ENCODE data around the gene PNKD. TPM values are rescaled to one million over a fixed set of nuclear protein-coding genes. Genes with fewer than 3 reads are reported as not detected.
"Not testable (repeated sequence)": the region's sequence is repeated elsewhere in the genome, so short reads cannot be mapped to it uniquely, and the experiment has no call there.

PNKD gene
- total RNA-seq, 1 donor from 2014 or later: 53.3 TPM

DNA sequence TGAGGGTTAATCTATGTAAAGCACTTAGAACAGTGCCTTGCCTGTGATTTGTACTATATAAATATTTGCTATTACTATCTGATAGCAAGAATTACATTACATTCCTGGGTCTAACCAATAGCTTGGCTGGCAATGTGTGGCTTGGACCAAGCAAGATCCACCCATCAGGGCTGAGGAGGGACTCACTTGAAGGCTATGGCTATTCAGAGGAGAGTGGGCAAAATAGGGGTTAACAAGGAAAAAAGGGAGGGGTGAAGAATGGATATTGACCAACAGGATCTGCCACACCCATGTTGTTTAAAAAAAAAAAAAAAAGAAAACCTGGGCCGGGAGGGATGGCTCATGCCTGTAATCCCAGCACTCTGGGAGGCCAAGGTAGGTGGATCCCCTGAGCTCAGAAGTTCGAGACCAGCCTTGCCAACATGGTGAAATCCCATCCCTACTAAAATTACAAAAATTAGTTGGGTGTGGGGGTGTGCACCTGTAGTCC lies 42.0 kb downstream of the PNKD start:
- DNase-seq (ENCODE audit: low read depth): no peak
- TF ChIP-seq, protein P1, sequence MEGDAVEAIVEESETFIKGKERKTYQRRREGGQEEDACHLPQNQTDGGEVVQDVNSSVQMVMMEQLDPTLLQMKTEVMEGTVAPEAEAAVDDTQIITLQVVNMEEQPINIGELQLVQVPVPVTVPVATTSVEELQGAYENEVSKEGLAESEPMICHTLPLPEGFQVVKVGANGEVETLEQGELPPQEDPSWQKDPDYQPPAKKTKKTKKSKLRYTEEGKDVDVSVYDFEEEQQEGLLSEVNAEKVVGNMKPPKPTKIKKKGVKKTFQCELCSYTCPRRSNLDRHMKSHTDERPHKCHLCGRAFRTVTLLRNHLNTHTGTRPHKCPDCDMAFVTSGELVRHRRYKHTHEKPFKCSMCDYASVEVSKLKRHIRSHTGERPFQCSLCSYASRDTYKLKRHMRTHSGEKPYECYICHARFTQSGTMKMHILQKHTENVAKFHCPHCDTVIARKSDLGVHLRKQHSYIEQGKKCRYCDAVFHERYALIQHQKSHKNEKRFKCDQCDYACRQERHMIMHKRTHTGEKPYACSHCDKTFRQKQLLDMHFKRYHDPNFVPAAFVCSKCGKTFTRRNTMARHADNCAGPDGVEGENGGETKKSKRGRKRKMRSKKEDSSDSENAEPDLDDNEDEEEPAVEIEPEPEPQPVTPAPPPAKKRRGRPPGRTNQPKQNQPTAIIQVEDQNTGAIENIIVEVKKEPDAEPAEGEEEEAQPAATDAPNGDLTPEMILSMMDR (conservative IDR thresholded peaks at IDR 0.05; ENCODE audit: low read depth, low read length): no peak
- H3K4me3 ChIP-seq (ENCODE audit: low read depth, low read length): no peak overlapping the region

DNA sequence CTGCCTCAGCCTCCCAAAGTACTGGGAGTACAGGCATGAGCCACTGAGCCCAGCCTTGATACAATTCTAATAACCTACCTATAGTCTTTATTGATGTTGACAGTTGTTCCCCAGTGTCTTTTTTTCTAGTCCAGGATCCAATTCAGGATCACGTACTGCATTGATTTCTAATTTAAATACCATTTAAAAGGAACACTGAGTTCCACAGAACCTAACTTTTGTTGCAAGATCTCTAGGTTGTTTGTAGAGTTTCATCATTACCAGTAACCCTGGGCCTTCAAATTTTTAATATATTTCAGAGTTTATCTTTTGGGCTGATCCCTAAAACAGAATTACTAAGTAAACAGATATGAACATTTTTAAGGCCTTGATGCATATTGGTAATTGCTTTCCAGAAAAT lies 43.0 kb downstream of the PNKD start:
- no peak for DNase-seq (ENCODE audit: low read depth)
- H3K4me3 ChIP-seq (ENCODE audit: low read depth, low read length): no peak overlapping the region
- TF ChIP-seq, protein P1 (conservative IDR thresholded peaks at IDR 0.05; ENCODE audit: low read depth, low read length): no peak

DNA sequence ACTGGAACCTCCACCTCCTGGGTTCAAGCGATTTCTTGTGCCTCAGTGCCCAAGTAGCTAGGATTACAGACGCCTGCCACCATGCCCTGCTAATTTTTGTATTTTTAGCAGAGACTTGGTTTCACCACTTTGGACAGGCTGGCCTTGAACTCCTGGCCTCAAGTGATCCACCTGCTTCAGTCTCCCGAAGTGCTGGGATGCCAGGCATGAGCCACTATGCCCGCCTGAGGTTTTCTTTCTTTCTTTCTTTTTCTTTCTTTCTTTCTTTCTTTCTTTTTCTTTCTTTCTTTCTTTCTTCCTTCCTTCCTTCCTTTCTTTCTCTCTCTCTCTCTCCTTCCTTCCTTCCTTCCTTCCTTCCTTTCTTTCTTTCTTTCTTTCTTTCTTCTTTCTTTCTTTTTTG lies 44.4 kb downstream of the PNKD start:
- not testable (repeated sequence) for DNase-seq (ENCODE audit: low read depth); H3K4me3 ChIP-seq (ENCODE audit: low read depth, low read length)

DNA sequence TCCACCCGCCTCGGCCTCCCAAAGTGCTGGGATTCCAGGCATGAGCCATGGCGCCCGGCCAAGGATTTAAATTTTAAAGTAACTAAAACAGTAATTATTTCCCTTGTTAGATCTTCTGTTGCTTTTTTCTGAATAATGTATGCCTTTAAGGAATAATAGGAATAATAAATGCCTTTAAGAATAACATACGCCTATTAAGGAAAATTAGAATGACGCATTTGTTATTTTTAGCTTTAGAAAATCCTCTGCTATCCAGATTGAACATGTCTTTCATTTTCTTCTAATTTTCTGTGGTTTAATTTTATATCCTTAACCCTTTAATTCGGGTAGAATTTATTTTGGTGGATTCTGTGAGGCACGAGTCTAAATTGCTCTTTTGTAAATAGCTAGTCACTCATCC lies 45.1 kb downstream of the PNKD start:
- no peak overlapping the region for H3K4me3 ChIP-seq (ENCODE audit: low read depth, low read length)
- TF ChIP-seq, protein P1 (conservative IDR thresholded peaks at IDR 0.05; ENCODE audit: low read depth, low read length): no peak
- no peak for DNase-seq (ENCODE audit: low read depth)

DNA sequence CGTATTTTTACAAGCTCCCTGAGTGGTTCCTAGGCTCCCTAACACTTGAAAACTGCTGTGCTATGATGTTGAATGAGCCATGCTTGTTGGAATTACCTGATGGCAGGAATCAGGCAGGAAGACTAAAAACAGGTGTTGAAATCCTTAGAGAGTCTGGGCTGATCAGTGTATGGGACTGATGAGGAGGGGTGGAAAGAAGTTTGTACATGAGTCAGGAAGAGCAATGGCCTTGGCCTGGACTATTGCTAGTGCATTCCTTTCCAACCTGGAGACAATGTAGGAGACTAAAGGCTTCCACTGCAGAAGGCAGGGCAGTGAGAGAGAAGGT lies 46.9 kb downstream of the PNKD start:
- H3K4me3 ChIP-seq (ENCODE audit: low read depth, low read length): no peak overlapping the region
- TF ChIP-seq, protein P1 (conservative IDR thresholded peaks at IDR 0.05; ENCODE audit: low read depth, low read length): no peak
- no peak for DNase-seq (ENCODE audit: low read depth)

DNA sequence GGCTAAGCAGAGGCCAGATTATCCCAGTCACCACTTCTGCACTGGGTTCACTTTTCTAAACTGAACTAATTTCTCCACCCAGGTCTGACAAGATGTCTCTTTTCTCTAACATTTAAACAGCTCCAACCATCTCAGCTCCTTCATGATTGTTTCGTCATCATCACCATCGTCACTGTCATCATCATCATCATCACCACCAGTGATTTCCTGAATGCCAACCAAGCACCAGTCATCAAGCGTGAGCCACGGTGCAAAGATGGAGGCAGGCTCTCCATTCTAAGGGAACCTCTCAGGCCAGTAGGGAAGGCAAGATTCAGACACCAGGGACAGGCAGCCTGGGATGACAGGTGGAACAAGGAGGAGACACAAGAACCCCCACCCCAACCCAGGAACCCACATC lies 47.5 kb downstream of the PNKD start:
- TF ChIP-seq, protein P1 (conservative IDR thresholded peaks at IDR 0.05; ENCODE audit: low read depth, low read length): no peak
- H3K4me3 ChIP-seq (ENCODE audit: low read depth, low read length): no peak overlapping the region
- no peak for DNase-seq (ENCODE audit: low read depth)

DNA sequence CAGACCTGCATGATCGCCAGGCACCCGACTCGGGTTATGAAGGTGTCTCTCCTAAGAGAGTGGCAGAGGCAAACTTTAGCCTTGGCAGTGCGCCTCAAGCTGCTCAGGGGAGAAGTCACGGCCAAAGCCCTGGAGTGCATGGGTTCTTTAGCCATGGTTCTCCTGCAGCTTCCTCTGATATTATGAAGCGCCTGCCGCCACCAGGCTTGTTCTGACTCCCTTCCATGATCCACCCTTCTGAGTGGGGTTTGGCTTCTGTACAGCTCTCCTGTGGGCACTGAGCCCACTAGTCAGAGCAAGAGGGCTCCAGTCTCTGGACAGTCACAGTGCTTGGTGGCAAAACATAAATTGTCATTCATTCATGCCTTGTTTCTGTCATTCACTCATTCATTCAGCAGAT lies 47.9 kb downstream of the PNKD start:
- H3K4me3 ChIP-seq (ENCODE audit: low read depth, low read length): no peak overlapping the region
- no peak for DNase-seq (ENCODE audit: low read depth)
- TF ChIP-seq, protein P1 (conservative IDR thresholded peaks at IDR 0.05; ENCODE audit: low read depth, low read length): no peak
